Suprapubic skin (tissue), 4 donors: Measurements from ENCODE around the gene AP3B1. TPM values are rescaled to one million over a fixed set of nuclear protein-coding genes. Genes with fewer than 3 reads are reported as not detected.

Experiments used
- DNase-seq, 2 donors: peaks; one replicate each; pipeline ENCODE4 v3.0.0-alpha.2; 2019; ENCODE audit warnings: low spot score in 2 of 2
- H3K27ac ChIP-seq: fragments of 200-600 bp; sonication (generic); one replicate; pipeline ENCODE4 v1.5.1; 2019
- H3K27me3 ChIP-seq: fragments of 200-600 bp; sonication (generic); one replicate; pipeline ENCODE4 v1.5.1; 2019
- H3K36me3 ChIP-seq: fragments of 200-600 bp; sonication (generic); one replicate; pipeline ENCODE4 v1.5.1; 2019
- H3K4me1 ChIP-seq: fragments of 200-600 bp; sonication (generic); one replicate; pipeline ENCODE4 v1.5.1; 2019
- H3K4me3 ChIP-seq: fragments of 200-600 bp; sonication (generic); one replicate; pipeline ENCODE4 v1.5.1; 2019; ENCODE audit warnings: mild to moderate bottlenecking
- H3K9me3 ChIP-seq: fragments of 200-600 bp; sonication (generic); one replicate; pipeline ENCODE4 v1.5.1; 2019
- CTCF ChIP-seq, 2 donors: fragments of 200-600 bp in 1 of 2; fragments of 450-650 bp in 1 of 2; sonication (generic) in 1 of 2; IDR thresholded peaks; one replicate each; pipeline ENCODE4 v1.5.1; 2016 to 2019; ENCODE audit warnings: antibody characterized with exemption in 2 of 2, mild to moderate bottlenecking in 1 of 2, moderate library complexity in 1 of 2
- EP300 ChIP-seq: sonication (generic); formaldehyde crosslinking; IDR thresholded peaks from one replicate; pipeline ENCODE4 v1.6.1; 2017; ENCODE audit warnings: antibody characterized with exemption
- POLR2A ChIP-seq, 2 donors: fragments of 450-650 bp; IDR thresholded peaks; one replicate each; pipeline ENCODE4 v1.6.1; 2017; ENCODE audit warnings: antibody characterized with exemption in 2 of 2, mild to moderate bottlenecking in 2 of 2, moderate library complexity in 2 of 2
- POLR2AphosphoS5 ChIP-seq, 3 donors: sonication (generic); formaldehyde crosslinking; IDR thresholded peaks; one replicate each; pipeline ENCODE4 v1.6.1; 2017; ENCODE audit warnings: antibody characterized with exemption in 3 of 3
- WGBS: methylation state at CpG from one replicate; pipeline ENCODE4 v1.1.5; 2018; 5-methylcytosine and 5-hydroxymethylcytosine counted together
- total RNA-seq, 4 donors: library from RNA; depleted of rRNA; stranded (reverse); fragments of >200 nt; gene quantifications; one replicate each; pipeline ENCODE4 v1.1.0, GENCODE V29; 2016

The AP3B1 gene
- total RNA-seq, 4 donors from 2014 or later, result 32.2 to 44.0 (median 33.1) TPM

- Histone ChIP-seq H3K4me1 (no peaks in the 10 kb centered on the region), H3K9me3 (no peaks in the 10 kb centered on the region), H3K27me3 (no peaks in the 10 kb centered on the region), H3K27ac (no peak overlapping the region), H3K36me3 (peaks cover 32% of the 10 kb centered on the region), H3K4me3 (no peak overlapping the region)
- DNase-seq, result no peak
- 90% methylated on average over 3 of the region's 3 CpGs for WGBS
- TF ChIP-seq POLR2AphosphoS5 (IDR thresholded peaks at IDR 0.05), result no peak
These were observed 142.8 kb downstream of the AP3B1 start for GRCh38 chr5:78151594-78152271.

- WGBS, result 83% methylated on average over 1 of the region's 1 CpG
- Histone ChIP-seq H3K36me3 (peaks cover 12% of the 10 kb centered on the region), H3K4me3 (no peak overlapping the region), H3K9me3 (no peaks in the 10 kb centered on the region), H3K27me3 (no peaks in the 10 kb centered on the region), H3K27ac (no peak overlapping the region), H3K4me1 (no peaks in the 10 kb centered on the region)
- no peak for DNase-seq
- TF ChIP-seq EP300 (no peak), CTCF (IDR thresholded peaks at IDR 0.05) (no peak), POLR2AphosphoS5 (IDR thresholded peaks at IDR 0.05) (no peak), POLR2A (IDR thresholded peaks at IDR 0.05) (no peak)
These were observed 157.2 kb downstream of the AP3B1 start for GRCh38 chr5:78137290-78137689.

GRCh38 chr5:78133423-78133822 is 161.1 kb downstream of the AP3B1 start:
- WGBS, result 93% methylated on average over 1 of the region's 1 CpG
- H3K27ac ChIP-seq, result no peak overlapping the region
- H3K36me3 ChIP-seq, result no peaks in the 10 kb centered on the region
- no peak for DNase-seq
- no peaks in the 10 kb centered on the region for H3K4me1 ChIP-seq
- TF ChIP-seq EP300 (no peak), CTCF (IDR thresholded peaks at IDR 0.05) (no peak), POLR2AphosphoS5 (IDR thresholded peaks at IDR 0.05) (no peak), POLR2A (IDR thresholded peaks at IDR 0.05) (no peak)
- no peaks in the 10 kb centered on the region for H3K27me3 ChIP-seq
- H3K9me3 ChIP-seq, result no peaks in the 10 kb centered on the region
- H3K4me3 ChIP-seq, result no peak overlapping the region

- no peak overlapping the region for H3K4me3 ChIP-seq
- H3K9me3 ChIP-seq, result no peaks in the 10 kb centered on the region
- no peak for DNase-seq
- H3K4me1 ChIP-seq, result no peaks in the 10 kb centered on the region
- TF ChIP-seq CTCF (IDR thresholded peaks at IDR 0.05) (no peak), POLR2AphosphoS5 (IDR thresholded peaks at IDR 0.05) (no peak), POLR2A (IDR thresholded peaks at IDR 0.05) (no peak), EP300 (no peak)
- H3K36me3 ChIP-seq, result peaks cover 4% of the 10 kb centered on the region
- H3K27ac ChIP-seq, result no peak overlapping the region
- no peaks in the 10 kb centered on the region for H3K27me3 ChIP-seq
- WGBS, result over 99% methylated on average over 2 of the region's 2 CpGs
These were observed 162.0 kb downstream of the AP3B1 start for GRCh38 chr5:78132507-78132906.

GRCh38 chr5:78129597-78129996 is 164.9 kb downstream of the AP3B1 start:
- TF ChIP-seq EP300 (no peak), CTCF (IDR thresholded peaks at IDR 0.05) (no peak), POLR2AphosphoS5 (IDR thresholded peaks at IDR 0.05) (no peak), POLR2A (IDR thresholded peaks at IDR 0.05) (no peak)
- Histone ChIP-seq H3K27ac (no peak overlapping the region), H3K36me3 (peaks cover 4% of the 10 kb centered on the region), H3K9me3 (no peaks in the 10 kb centered on the region), H3K4me3 (no peak overlapping the region), H3K4me1 (no peaks in the 10 kb centered on the region), H3K27me3 (no peaks in the 10 kb centered on the region)
- 81% methylated on average over 3 of the region's 3 CpGs for WGBS
- no peak for DNase-seq

GRCh38 chr5:78127875-78128274 is 166.6 kb downstream of the AP3B1 start:
- H3K4me3 ChIP-seq, result no peak overlapping the region
- H3K27ac ChIP-seq, result no peak overlapping the region
- H3K4me1 ChIP-seq, result no peaks in the 10 kb centered on the region
- DNase-seq, result no peak
- 88% methylated on average over 3 of the region's 3 CpGs for WGBS
- H3K36me3 ChIP-seq, result peaks cover 12% of the 10 kb centered on the region
- TF ChIP-seq POLR2AphosphoS5 (IDR thresholded peaks at IDR 0.05) (no peak), POLR2A (IDR thresholded peaks at IDR 0.05) (no peak), CTCF (IDR thresholded peaks at IDR 0.05) (no peak), EP300 (no peak)
- H3K27me3 ChIP-seq, result no peaks in the 10 kb centered on the region
- no peaks in the 10 kb centered on the region for H3K9me3 ChIP-seq
